Activated CD8-positive, alpha-beta memory T cell treated with anti-CD3 and anti-CD28 coated beads for 24 hours (primary cell): Measurements from ENCODE around the gene ITGA5.
"Not testable (repeated sequence)": the region's sequence is repeated elsewhere in the genome, so short reads cannot be mapped to it uniquely, and the experiment has no call there.

Source experiments
- DNase-seq: peaks from one replicate; pipeline ENCODE4 v3.0.0-alpha.2; 2020

The ITGA5 gene

DNA sequence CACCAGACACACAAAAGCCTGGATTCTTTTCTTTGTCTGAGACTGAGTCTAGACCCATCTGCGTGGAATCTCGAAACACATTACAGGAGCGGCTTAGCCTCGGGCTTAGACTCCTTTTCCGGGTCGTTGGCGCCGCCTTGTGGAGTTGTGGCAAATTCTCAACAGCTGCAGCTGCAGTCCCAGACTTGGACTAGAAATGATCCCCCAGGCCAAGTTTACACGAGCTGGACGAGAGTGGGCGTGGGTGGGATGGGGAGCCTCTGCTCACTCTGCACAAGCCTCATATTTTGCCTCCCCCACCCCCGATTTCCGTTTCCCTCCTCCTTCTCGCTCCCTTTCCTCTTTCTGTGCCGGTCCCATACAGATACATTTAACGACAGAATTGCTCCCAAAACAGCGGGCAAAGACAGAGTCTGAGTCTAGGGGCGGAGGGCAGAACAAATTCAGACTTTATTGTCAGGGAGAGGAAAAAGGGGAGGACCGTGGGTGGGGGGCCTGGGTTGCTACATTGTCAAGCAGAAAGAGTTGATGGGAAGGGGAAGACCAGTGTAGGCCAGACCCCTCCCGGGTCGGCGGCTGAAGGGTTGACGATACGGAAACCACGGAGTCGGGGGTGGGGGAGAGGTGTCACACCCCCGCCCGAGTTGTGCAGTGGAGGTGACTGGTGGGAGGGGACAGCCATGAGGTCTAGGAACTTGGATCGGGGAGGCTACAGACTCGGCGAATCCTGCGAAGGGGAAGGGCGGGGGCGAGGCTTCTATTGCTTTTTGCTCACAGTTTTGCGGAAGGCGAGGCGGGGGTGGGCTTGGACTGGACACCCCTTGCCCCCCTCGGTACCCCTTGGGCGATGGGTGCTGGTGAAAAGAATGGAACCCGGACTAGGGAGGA is 50.1 kb downstream of the ITGA5 start:
- DNase-seq, result peak; percentile 96

DNA sequence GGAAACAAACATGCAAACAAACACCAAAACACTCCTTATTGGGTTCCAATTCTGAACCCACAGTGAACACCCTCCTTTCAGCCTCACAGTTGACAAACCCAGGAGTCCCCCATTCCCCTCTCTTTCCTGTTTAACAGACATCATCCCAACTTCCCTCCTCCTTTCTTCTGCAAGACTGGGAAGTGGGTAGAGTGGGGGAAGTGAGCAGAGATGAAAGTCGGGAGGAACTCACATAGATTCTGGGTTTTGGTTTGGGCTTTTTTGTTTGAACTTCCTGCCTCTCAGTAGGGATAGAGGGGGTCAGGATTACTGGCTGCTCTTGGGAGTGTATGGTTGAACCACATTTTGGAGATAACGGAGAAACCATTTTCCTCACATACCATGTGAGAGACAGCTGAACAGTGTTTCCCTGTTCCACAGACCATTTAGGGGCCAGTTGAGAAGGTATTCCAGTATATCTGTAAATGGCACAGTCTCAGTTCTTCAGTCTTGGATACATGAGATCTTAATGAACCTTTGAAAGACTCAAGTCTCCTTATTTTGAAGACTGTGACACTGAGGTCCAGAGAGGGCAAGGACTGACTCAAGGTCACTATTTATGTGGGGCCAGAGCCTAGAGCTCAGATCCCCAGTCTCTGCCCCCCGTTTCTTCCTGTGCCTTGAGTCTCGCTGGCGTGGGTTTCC is 50.9 kb downstream of the ITGA5 start:
- DNase-seq, result no peak

DNA sequence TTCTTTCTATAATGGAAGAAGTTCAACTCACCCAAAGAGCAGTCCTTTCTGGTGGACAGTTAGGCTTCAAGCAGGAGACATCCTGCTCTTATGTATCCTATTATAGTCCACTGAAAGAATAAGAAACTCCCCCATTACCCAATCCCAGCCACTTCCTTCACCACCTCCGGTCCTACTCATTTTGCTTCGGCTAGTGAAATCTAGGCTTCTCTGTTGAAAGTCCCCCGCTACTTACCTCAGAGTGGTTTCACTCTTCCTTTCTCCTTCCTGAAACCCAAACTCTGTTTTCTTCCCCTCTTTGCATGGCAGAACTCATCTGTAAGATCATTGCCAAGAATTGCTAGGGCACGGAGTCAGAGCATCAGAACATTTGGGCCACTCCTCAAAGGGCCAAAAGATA is 54.7 kb downstream of the ITGA5 start, which contains the start of gene GPR84:
GPR84 (minus strand) TSS at position 74 of the 400 bp plus-strand sequence. CDS start 635 bp downstream, outside the sequence.
- no peak for DNase-seq

- no peak for DNase-seq
Observed at GRCh38 chr12:54363618-54364017, 55.4 kb downstream of the ITGA5 start.

DNA sequence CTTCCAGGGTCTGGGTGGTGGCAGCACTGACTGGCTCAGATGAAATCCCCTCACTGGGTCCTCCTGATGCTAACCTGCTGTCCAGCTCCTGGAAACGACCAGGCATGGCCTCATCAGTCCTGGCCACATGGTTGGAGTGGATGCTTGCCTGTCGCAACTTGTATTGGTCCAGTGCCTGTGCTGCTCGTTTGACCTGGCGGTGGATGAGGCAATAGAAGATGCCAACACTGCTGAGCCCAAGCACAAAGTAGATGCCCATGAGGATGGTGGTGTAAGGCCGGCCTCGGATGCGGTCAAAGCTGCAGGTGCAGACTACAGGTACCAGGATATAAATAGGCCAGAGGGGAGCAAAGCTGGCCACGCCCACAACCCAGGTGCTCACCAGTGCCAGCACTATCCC is 56.0 kb downstream of the ITGA5 start:
- no peak for DNase-seq

- DNase-seq, result peak; percentile 72
Observed at GRCh38 chr12:54360717-54361456, 58.2 kb downstream of the ITGA5 start.

DNA sequence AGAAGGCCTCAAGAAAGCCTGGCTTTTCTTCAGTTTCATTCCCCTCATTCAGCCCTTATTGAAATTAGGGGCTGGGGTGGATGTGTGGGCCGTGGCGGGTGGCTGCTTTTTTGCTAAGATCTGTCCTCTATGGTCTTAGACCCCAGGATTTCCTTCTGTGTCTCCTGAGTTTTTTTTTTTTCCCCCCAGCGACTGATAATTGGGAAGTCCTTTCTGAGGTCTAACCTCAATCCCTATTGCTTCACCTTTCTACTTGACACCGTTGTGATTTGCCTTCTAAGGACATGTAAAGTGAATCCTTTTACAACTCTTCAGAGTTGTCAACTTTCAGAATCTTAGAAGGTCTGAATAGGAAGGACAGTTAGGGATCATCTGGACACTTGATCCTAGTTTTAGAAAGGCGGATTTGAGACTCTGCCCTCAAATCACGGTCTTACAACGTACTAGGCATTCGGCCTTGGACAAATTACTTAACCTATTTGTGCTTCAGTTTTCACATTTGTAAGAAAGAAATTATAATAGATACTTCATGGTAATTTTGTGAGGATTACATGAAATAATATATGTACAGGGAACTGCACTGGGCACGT is 59.2 kb downstream of the ITGA5 start:
- DNase-seq, result no peak

- peak; percentile 90 for DNase-seq
Observed at GRCh38 chr12:54358945-54359761, 59.9 kb downstream of the ITGA5 start.

DNA sequence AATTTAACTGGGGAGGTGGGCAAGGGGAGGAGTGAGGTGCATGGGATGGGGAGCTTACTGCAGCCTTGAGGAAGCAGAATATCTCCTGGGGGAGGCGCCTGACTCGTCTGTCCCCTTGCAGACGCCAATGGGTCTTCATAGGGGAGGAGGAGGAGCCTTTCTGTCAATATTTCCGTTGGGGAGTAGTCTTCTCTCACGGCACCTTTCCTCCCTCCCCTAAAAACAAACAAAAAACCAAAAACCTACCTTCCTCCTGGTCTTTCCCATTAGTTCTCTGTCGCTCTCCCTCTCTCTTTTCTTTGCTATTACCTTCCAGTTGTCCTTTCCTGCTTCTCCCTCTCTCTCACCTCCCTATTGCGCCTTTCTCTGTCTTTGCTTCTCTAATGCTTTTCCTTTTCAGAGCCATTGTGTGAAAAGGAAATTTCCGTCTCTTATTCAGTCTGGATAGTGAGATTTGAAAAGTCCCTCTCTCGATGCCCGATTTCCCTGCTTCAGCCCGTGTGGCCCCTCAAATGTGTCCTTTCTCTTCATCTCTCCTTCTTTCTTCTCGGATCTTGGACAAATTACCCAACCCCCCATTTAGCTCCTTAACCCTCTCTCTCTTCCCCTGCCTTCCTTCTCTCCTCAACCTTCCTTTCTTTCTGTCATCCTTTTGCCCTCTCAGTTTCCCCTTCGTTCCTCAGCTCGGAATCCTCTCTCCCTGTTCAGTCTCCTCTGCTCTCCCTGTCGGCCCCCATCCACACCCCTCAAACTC is 60.7 kb downstream of the ITGA5 start:
- DNase-seq, result peak; percentile 64

DNA sequence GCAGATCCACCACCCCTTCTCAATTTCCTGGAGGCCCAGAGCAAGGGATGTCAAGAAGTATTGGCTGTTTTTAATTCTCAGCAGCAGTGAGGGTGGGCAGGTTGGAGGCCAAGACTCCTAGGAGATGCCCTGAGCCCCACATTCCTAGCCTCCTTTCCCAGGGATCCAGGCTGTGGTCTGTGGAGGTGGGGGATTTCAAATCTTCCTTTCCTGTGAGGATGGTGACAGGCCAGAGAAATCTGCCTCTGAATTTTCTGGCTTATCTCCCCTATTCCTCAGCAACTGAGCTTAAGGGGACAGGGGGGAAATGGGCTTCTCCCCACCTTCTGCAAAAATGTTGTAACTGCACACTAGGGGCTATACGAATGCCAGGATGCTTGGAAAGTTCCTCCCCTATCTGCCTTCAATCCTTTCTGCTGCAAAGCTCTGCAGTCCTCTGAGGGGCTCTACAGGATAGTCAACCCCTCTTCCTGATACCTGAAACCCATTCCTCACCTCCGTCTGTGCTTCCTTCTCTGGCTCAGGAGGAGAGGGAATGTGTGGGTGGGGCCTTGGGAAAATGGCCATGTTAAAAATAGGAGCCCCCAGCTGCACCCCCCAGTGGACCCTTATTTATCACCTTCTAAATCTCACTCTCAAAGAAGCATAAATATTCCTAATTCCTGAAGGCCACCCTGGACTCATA is 61.4 kb downstream of the ITGA5 start:
- DNase-seq, result no peak

- DNase-seq, result no peak
Observed at GRCh38 chr12:54356951-54357356, 62.1 kb downstream of the ITGA5 start.

- no peak for DNase-seq
Observed at GRCh38 chr12:54356228-54356627, 62.8 kb downstream of the ITGA5 start.

GRCh38 chr12:54355104-54355815 is 63.8 kb downstream of the ITGA5 start:
- no peak for DNase-seq

DNA sequence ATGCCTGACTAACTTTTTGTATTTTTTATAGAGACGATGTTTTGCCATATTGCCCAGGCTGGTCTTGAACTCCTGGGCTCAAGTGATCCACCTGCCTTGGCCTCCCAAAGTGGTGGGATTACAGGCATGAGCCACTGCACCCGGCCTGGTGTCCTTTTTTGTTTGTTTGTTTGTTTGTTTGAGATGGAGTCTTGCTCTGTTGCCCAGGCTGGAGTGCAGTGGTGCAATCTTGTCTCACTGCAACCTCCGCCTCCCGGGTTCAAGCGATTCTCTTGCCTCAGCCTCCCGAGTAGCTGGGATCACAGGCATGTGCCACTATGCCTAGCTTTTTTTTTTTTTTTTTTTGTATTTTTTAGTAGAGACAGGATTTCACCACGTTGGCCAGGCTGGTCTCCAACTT is 64.8 kb downstream of the ITGA5 start:
- DNase-seq, result not testable (repeated sequence)

- DNase-seq, result no peak
Observed at GRCh38 chr12:54352891-54353874, 65.9 kb downstream of the ITGA5 start.

- peak; percentile 72 for DNase-seq
Observed at GRCh38 chr12:54352022-54352531, 67.0 kb downstream of the ITGA5 start.

DNA sequence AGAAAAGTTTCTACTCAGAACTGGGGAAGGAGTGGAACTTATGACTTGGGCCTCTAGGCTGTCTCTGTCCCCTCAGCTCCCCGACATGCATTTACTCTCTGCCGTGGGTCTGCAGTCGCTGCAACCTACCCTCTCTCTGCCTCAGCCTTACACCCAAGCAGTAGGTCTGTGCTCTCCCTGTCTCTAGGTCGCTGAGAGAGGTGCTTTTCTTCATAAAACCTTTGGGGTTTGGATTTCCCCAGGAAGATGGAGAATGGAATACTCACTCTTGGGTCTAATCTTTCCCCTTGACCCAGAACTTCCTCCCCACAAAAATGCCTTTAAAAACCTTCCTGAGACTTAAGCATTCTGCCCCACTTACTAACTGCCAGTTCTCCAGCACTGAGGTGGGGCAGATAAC is 67.7 kb downstream of the ITGA5 start:
- no peak for DNase-seq

GRCh38 chr12:54350743-54351142 is 68.3 kb downstream of the ITGA5 start:
- DNase-seq, result no peak
